Liver (tissue), 3 donors: Measurements from ENCODE around the gene ITGA4.

Source experiments
- JUND ChIP-seq, 2 donors: IDR thresholded peaks; 2 replicates each; pipeline ENCODE4 v1.6.1; 2016; ENCODE audit warnings: antibody characterized with exemption in 2 of 2
- TF ChIP-seq, protein P1 (sequence below): IDR thresholded peaks from 2 replicates; pipeline ENCODE4 v1.6.1; 2016; ENCODE audit warnings: antibody characterized with exemption
- TF ChIP-seq, protein P2 (sequence below): fragments of 150-350 bp; IDR thresholded peaks from 2 replicates; pipeline ENCODE4 v1.5.1; 2017; ENCODE audit warnings: improper control_type of control experiment, low read depth, low read length; ENCODE audit not compliant: missing input control
- donor health status: healthy.
- donor health status: healthy.

DNA sequence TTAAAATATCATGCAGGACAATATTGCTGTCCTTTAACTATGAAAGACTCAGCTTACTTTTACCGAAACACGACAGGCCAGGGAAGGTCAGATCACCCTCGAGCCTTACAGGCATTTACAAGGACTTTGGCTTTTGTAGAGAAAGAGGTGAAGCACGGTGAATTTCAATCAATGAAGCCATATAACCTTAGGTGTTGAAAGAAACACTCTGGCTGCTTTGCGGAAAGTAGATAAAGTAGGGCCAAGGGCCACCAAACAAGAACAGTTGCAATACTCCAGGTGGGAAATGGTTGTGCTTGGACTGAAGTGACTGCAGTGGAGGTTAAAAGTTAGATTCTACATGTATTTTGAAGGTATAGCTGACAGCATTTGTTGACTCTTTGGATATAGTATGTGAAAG, 119.2 kb downstream of the ITGA4 start:
- TF ChIP-seq, protein P1, sequence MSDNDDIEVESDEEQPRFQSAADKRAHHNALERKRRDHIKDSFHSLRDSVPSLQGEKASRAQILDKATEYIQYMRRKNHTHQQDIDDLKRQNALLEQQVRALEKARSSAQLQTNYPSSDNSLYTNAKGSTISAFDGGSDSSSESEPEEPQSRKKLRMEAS, result no peak
- TF ChIP-seq, protein P2, sequence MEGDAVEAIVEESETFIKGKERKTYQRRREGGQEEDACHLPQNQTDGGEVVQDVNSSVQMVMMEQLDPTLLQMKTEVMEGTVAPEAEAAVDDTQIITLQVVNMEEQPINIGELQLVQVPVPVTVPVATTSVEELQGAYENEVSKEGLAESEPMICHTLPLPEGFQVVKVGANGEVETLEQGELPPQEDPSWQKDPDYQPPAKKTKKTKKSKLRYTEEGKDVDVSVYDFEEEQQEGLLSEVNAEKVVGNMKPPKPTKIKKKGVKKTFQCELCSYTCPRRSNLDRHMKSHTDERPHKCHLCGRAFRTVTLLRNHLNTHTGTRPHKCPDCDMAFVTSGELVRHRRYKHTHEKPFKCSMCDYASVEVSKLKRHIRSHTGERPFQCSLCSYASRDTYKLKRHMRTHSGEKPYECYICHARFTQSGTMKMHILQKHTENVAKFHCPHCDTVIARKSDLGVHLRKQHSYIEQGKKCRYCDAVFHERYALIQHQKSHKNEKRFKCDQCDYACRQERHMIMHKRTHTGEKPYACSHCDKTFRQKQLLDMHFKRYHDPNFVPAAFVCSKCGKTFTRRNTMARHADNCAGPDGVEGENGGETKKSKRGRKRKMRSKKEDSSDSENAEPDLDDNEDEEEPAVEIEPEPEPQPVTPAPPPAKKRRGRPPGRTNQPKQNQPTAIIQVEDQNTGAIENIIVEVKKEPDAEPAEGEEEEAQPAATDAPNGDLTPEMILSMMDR, result no peak
- no peak for TF ChIP-seq JUND (IDR thresholded peaks at IDR 0.05)
